WTC11 (cell line): Measurements from ENCODE around the gene SEC22A.

ENCODE experiments used
- ATF3 ChIP-seq: sonication (generic); formaldehyde crosslinking; conservative IDR thresholded peaks from 2 replicates; pipeline ENCODE4 v1.8.1; 2022; ENCODE audit warnings: mild to moderate bottlenecking, missing genetic modification reagents
- CREB1 ChIP-seq: sonication (generic); formaldehyde crosslinking; IDR thresholded peaks from 2 replicates; pipeline ENCODE4 v1.8.0; 2023; ENCODE audit warnings: mild to moderate bottlenecking, missing genetic modification reagents
- CTCF ChIP-seq: fragments of 200-600 bp; IDR thresholded peaks from 2 replicates; pipeline ENCODE4 v1.8.0; 2022; ENCODE audit warnings: antibody characterized with exemption
- ELF4 ChIP-seq: sonication (generic); formaldehyde crosslinking; IDR thresholded peaks from 2 replicates; pipeline ENCODE4 v1.8.1; 2022; ENCODE audit warnings: low read depth, mild to moderate bottlenecking, moderate library complexity, missing genetic modification reagents
- ETV6 ChIP-seq: sonication (generic); formaldehyde crosslinking; IDR thresholded peaks from 2 replicates; pipeline ENCODE4 v1.8.1; 2022; ENCODE audit warnings: mild to moderate bottlenecking, missing genetic modification reagents
- FOXP1 ChIP-seq: sonication (generic); formaldehyde crosslinking; IDR thresholded peaks from 2 replicates; pipeline ENCODE4 v1.8.0; 2022; ENCODE audit warnings: missing genetic modification reagents, mild to moderate bottlenecking, moderate library complexity, borderline replicate concordance
- GRHL2 ChIP-seq: fragments of 250-450 bp; sonication (Bioruptor Pico); IDR thresholded peaks from 2 replicates; pipeline ENCODE4 v1.8.0; 2022; ENCODE audit warnings: mild to moderate bottlenecking, moderate library complexity; ENCODE audit not compliant: insufficient replicate concordance, severe bottlenecking
- IRF2 ChIP-seq: sonication (generic); formaldehyde crosslinking; IDR thresholded peaks from 2 replicates; pipeline ENCODE4 v1.8.0; 2022; ENCODE audit warnings: low read depth, missing genetic modification reagents, borderline replicate concordance
- MYBL2 ChIP-seq: sonication (generic); formaldehyde crosslinking; IDR thresholded peaks from 2 replicates; pipeline ENCODE4 v1.8.1; 2023; ENCODE audit warnings: mild to moderate bottlenecking, moderate library complexity, missing genetic modification reagents
- NR2C2 ChIP-seq: sonication (generic); formaldehyde crosslinking; IDR thresholded peaks from 2 replicates; pipeline ENCODE4 v1.8.0; 2022; ENCODE audit warnings: mild to moderate bottlenecking, missing genetic modification reagents
- SP1 ChIP-seq: sonication (generic); formaldehyde crosslinking; conservative IDR thresholded peaks from 2 replicates; pipeline ENCODE4 v1.8.1; 2022; ENCODE audit warnings: missing genetic modification reagents
- TEAD4 ChIP-seq: sonication (generic); formaldehyde crosslinking; IDR thresholded peaks from 2 replicates; pipeline ENCODE4 v1.8.0; 2022; ENCODE audit warnings: mild to moderate bottlenecking, missing genetic modification reagents
- ZNF532 ChIP-seq: fragments of 250-450 bp; sonication (Bioruptor Pico); IDR thresholded peaks from 2 replicates; pipeline ENCODE4 v1.9.0; 2021; ENCODE audit warnings: mild to moderate bottlenecking, borderline replicate concordance

GRCh38 chr3:123168122-123168521, 33.6 kb upstream of the SEC22A start:
- TF ChIP-seq MYBL2, result no peak
- no peak for TF ChIP-seq CTCF
- TF ChIP-seq CREB1, result no peak
- no peak for TF ChIP-seq NR2C2 (CRISPR knock-in tag)
- TF ChIP-seq FOXP1, result no peak
- no peak for TF ChIP-seq IRF2 (CRISPR knock-in tag)
- no peak for TF ChIP-seq ELF4 (CRISPR knock-in tag)
- no peak for TF ChIP-seq ETV6
- TF ChIP-seq ZNF532 (CRISPR knock-in tag), result no peak
- TF ChIP-seq TEAD4 (CRISPR knock-in tag), result no peak
- TF ChIP-seq SP1, result no peak
- no peak for TF ChIP-seq ATF3 (CRISPR knock-in tag)
- TF ChIP-seq GRHL2 (CRISPR knock-in tag), result no peak
